Mesodermal cell (in vitro differentiated cells): ENCODE results near the gene TRIM23.
A peak's percentile ranks its signal among the peaks of the same experiment; 100 is the strongest.

ENCODE experiments used
- H3K27ac ChIP-seq: 2 replicates; pipeline ENCODE4 v1.7.0; 2013; ENCODE audit warnings: mild to moderate bottlenecking, low read depth, low read length, moderate library complexity; ENCODE audit not compliant: severe bottlenecking
- H3K36me3 ChIP-seq: 2 replicates; pipeline ENCODE4 v1.7.1; 2013; ENCODE audit warnings: mild to moderate bottlenecking, low read length, moderate library complexity; ENCODE audit not compliant: control insufficient read depth, insufficient read depth
- H3K4me1 ChIP-seq: one replicate; pipeline ENCODE4 v1.7.1; 2013; ENCODE audit warnings: mild to moderate bottlenecking, low read length; ENCODE audit not compliant: insufficient read depth, control insufficient read depth, poor library complexity, severe bottlenecking
- H3K4me3 ChIP-seq: 2 replicates; pipeline ENCODE4 v1.7.0; 2013; ENCODE audit warnings: low read length, control low read depth, mild to moderate bottlenecking; ENCODE audit not compliant: insufficient read depth, poor library complexity, severe bottlenecking; ENCODE audit errors: extremely low read depth
- H3K9me3 ChIP-seq: 2 replicates; pipeline ENCODE4 v1.7.1; 2013; ENCODE audit warnings: mild to moderate bottlenecking, low read length, moderate library complexity; ENCODE audit not compliant: control insufficient read depth
- WGBS, 2 experiments: methylation state at CpG; one replicate each; pipeline ENCODE4 v1.1.5; 2013; ENCODE audit warnings: missing lambda C conversion rate in 2 of 2; ENCODE audit not compliant: insufficient coverage in 2 of 2; 5-methylcytosine and 5-hydroxymethylcytosine counted together

TRIM23 gene

DNA sequence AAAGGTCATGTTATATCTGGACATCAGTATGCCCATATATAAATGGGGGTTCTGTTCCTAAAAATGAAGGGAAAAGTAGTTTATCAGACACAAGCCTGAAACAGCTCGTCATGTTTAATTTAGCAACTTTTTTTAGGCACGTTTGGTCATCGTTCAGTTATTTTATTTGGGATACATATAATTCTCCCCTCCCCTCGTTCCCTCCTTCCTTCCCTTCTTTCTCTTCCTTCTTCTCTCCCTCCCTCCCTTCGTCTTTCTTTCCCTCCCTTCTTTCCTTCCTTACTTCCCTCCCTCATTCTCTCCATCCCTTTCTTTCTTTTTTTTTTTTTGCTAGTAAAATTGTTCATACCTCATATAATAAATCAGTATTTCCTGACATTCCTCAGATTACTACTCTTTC is 57.6 kb downstream of the TRIM23 start:
- H3K36me3 ChIP-seq, result peaks cover 14% of the 10 kb centered on the region
- no peak overlapping the region for H3K4me3 ChIP-seq
- H3K27ac ChIP-seq, result no peak overlapping the region
- H3K9me3 ChIP-seq, result no peaks in the 10 kb centered on the region
- no peaks in the 10 kb centered on the region for H3K4me1 ChIP-seq
- WGBS, 2 experiments, result 94 to 100% methylated on average over 3 to 5 of the region's 5 CpGs

GRCh38 chr5:65563777-65564176 is 60.4 kb downstream of the TRIM23 start:
- H3K27ac ChIP-seq, result peak overlapping the region; percentile 97
- peak overlapping the region; percentile 91 for H3K4me3 ChIP-seq
- H3K9me3 ChIP-seq, result no peaks in the 10 kb centered on the region
- 35 to 45% methylated on average over 4 to 5 of the region's 11 CpGs for WGBS, 2 experiments
- peaks cover 7% of the 10 kb centered on the region for H3K36me3 ChIP-seq
- no peaks in the 10 kb centered on the region for H3K4me1 ChIP-seq

DNA sequence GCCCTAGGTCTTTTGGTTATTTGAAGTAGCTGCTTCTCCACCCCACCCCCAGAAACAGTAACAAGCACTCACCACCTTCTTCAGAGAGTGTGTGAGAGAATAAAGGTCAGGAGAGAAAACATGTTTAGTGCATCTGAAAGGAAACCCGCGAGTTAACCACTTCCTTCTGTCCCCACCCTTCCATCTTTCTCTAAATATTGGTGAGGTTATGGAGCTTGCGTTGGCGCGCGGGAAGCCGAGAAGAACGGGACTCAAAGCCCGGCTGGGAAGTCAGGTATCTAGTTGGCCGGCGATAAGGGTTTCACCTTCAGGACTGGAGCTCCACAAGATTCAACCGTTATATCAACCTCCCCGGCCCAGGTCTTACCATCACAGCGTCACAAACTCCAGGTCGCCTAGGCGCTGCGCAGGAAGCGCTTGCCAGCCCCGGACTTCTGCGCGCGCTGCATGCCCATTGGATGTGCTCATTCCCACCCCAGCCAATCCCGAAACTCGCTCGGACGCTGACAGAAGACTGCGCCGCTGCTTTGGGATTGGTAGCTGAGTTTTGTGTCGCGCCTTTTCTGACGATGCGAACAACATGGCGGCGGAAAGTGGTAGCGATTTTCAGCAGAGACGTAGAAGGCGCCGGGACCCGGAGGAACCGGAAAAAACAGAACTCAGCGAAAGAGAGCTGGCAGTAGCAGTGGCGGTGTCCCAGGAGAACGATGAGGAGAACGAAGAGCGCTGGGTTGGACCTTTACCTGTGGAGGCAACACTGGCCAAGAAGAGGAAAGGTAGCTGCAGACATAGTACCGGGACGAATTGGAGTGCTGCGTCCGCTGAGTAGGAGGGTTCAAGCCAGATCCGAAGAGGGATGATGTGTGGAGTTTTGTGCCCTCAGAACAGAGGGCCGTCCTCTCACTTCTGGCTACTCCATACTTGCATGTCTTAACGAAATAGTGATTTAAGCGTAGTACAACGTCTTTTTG is 61.1 kb downstream of the TRIM23 start, which contains the start of the genes CENPK and PPWD1:
Gene CENPK (minus strand): TSS at position 438 of the 971 bp plus-strand sequence. CDS start 8,261 bp downstream, outside the sequence.
Gene PPWD1 (plus strand): TSS at position 566 of the 971 bp plus-strand sequence. CDS start 15 bp downstream, at position 581.
- H3K9me3 ChIP-seq, result no peaks in the 10 kb centered on the region
- 0% methylated on average over 30 to 32 of the region's 54 CpGs for WGBS, 2 experiments
- no peaks in the 10 kb centered on the region for H3K4me1 ChIP-seq
- peaks cover 14% of the 10 kb centered on the region for H3K36me3 ChIP-seq
- peak within 1 kb of the TSS; percentile 97 for H3K27ac ChIP-seq
- H3K4me3 ChIP-seq, result peak within 1 kb of the TSS; percentile 91

DNA sequence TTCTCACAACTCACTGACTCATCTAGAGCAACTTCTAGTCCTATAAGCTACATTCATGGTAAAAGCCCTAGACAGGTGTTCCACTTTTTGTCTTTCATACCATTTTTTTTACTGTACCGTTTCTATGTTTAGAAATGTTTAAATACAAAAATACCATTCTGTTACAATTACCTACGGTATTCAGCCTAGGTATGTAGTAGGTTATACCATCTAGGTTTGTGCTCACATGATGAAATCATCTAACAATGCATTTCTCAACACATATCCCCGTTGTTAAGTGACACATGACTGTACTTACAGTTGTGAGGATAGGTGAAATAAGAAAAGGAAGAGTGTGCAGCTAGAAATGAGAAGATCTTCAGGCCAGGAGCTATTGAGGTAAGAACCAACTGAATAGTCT is 67.4 kb downstream of the TRIM23 start:
- WGBS, 2 experiments, result no CpG with 5 or more reads among the region's 3 CpGs
- no peak overlapping the region for H3K27ac ChIP-seq
- no peaks in the 10 kb centered on the region for H3K4me1 ChIP-seq
- H3K4me3 ChIP-seq, result no peak overlapping the region
- no peaks in the 10 kb centered on the region for H3K9me3 ChIP-seq
- peaks cover 40% of the 10 kb centered on the region for H3K36me3 ChIP-seq

DNA sequence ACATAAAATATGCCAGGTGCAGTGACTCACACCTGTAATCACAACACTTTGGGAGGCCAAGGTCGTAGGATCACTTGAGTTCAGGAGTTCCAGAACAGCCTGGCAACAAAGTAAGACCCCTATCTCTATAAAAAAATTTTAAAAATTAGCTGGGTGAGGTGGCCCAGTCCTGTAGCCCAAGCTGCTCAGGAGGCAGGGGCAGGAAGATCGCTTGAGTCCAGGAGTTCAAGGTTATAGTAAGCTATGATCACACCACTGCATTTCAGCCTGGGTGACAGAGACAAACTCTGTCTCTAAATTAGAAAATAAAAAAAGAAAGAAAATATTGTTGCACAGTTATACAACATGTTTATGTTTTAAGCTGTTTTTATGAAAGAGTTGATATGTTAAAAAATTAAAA is 68.0 kb downstream of the TRIM23 start:
- no peaks in the 10 kb centered on the region for H3K4me1 ChIP-seq
- no peaks in the 10 kb centered on the region for H3K9me3 ChIP-seq
- H3K4me3 ChIP-seq, result no peak overlapping the region
- peaks cover 42% of the 10 kb centered on the region for H3K36me3 ChIP-seq
- no peak overlapping the region for H3K27ac ChIP-seq
- 100% methylated on average over 1 of the region's 2 CpGs for WGBS, 2 experiments

- Histone ChIP-seq H3K9me3 (no peaks in the 10 kb centered on the region), H3K4me1 (no peaks in the 10 kb centered on the region), H3K27ac (no peak overlapping the region), H3K4me3 (no peak overlapping the region), H3K36me3 (peaks cover 46% of the 10 kb centered on the region)
Measured at GRCh38 chr5:65555287-65555686, 68.8 kb downstream of the TRIM23 start.

DNA sequence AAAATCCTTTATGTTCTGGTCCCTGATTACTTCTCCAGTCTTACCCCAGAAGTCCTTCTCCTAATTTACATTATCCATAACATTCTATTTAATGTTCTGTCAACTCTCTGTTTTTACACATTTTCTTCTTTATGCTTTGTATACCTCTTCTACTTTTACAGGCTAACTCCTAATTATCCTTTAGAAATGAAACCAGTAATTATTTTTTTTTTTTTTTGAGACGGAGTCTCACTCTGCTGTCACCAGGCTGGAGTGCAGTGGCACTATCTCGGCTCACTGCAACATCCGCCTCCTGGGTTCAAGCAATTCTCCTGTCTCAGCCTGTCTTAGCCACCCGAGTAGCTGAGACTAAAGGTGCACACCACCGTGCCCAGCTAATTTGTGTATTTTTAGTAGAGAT is 70.2 kb downstream of the TRIM23 start:
- Histone ChIP-seq H3K4me1 (no peaks in the 10 kb centered on the region), H3K4me3 (no peak overlapping the region), H3K36me3 (peaks cover 59% of the 10 kb centered on the region), H3K9me3 (no peaks in the 10 kb centered on the region), H3K27ac (no peak overlapping the region)
- WGBS, 2 experiments, result 96 to 100% methylated on average over 3 of the region's 5 CpGs

- H3K27ac ChIP-seq, result no peak overlapping the region
- no peaks in the 10 kb centered on the region for H3K4me1 ChIP-seq
- WGBS, 2 experiments, result 87 to 98% methylated on average over 5 to 7 of the region's 7 CpGs
- H3K4me3 ChIP-seq, result no peak overlapping the region
- H3K36me3 ChIP-seq, result peaks cover 69% of the 10 kb centered on the region
- H3K9me3 ChIP-seq, result no peaks in the 10 kb centered on the region
Measured at GRCh38 chr5:65548281-65548680, 75.9 kb downstream of the TRIM23 start.

DNA sequence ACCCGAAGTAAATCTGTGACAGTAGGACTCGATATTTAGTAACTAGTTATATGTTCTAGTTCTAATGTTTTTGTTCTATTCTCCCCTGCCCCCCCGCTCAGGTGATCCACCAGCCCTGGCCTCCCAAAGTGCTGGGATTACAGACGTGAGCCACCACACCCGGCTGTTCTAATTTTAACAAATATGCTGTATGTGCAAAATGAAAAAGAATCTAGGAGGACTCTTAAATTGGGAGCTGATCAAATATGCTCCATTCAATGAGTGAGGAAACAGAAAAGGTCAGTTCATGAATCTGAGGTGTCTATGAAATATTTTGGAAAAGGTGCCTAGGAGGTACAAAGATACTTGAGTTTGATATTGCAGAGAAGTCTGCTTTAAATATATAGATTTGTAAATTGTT is 78.0 kb downstream of the TRIM23 start:
- no peak overlapping the region for H3K27ac ChIP-seq
- no CpG with 5 or more reads among the region's 5 CpGs for WGBS, 2 experiments
- H3K4me1 ChIP-seq, result no peaks in the 10 kb centered on the region
- no peaks in the 10 kb centered on the region for H3K9me3 ChIP-seq
- no peak overlapping the region for H3K4me3 ChIP-seq
- H3K36me3 ChIP-seq, result peaks cover 79% of the 10 kb centered on the region

GRCh38 chr5:65544473-65544872 is 79.7 kb downstream of the TRIM23 start:
- Histone ChIP-seq H3K9me3 (no peaks in the 10 kb centered on the region), H3K4me1 (no peaks in the 10 kb centered on the region), H3K36me3 (peaks cover 82% of the 10 kb centered on the region), H3K27ac (no peak overlapping the region), H3K4me3 (no peak overlapping the region)
- no CpG with 5 or more reads among the region's 4 CpGs for WGBS, 2 experiments

DNA sequence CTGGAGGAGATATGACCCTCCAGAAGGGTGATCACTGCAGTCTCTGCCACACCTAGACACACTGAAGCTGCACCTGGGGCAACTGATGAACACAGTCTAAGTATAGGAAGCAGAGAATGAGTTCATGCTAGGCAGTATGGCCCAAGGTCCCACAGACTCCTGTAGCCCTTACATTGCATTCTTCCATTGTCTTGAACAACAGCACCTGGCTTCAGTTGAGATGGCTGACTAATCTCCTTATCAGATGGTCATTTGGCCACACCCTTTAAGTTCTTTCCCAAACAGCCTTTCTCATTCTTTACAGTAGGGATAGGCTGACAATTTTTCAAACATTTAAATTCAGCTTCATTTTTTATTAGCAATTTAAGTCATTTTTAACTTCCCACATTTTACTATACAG is 84.3 kb downstream of the TRIM23 start:
- Histone ChIP-seq H3K36me3 (peaks cover 68% of the 10 kb centered on the region), H3K4me3 (no peak overlapping the region)

More for the DNA sequence above, 84.3 kb downstream of the TRIM23 start:
- Histone ChIP-seq H3K4me1 (no peaks in the 10 kb centered on the region), H3K27ac (no peak overlapping the region), H3K9me3 (no peaks in the 10 kb centered on the region)
